IPS-20b (cell line): Measurements from ENCODE around the gene GPATCH8.

Experiments used
- H3K27ac ChIP-seq: one replicate; pipeline ENCODE4 v1.5.1; 2013; ENCODE audit warnings: low read length
- H3K27me3 ChIP-seq: 2 replicates; pipeline ENCODE4 v1.6.1; 2013; ENCODE audit warnings: mild to moderate bottlenecking, low read length, inconsistent platforms; ENCODE audit not compliant: insufficient read depth
- H3K36me3 ChIP-seq: 2 replicates; pipeline ENCODE4 v1.6.1; 2013; ENCODE audit warnings: low read depth, mild to moderate bottlenecking, inconsistent platforms, low read length, moderate library complexity; ENCODE audit not compliant: insufficient read depth
- H3K4me1 ChIP-seq: 2 replicates; pipeline ENCODE4 v1.6.1; 2013; ENCODE audit warnings: mild to moderate bottlenecking, control low read depth, inconsistent platforms, low read length, moderate library complexity; ENCODE audit not compliant: insufficient read depth
- H3K4me3 ChIP-seq: 2 replicates; pipeline ENCODE4 v1.5.1; 2013; ENCODE audit warnings: mild to moderate bottlenecking, low read length, inconsistent platforms
- H3K9ac ChIP-seq: 2 replicates; pipeline ENCODE4 v1.6.1; 2013; ENCODE audit warnings: low read depth, mild to moderate bottlenecking, inconsistent platforms, low read length, moderate library complexity
- H3K9me3 ChIP-seq: 2 replicates; pipeline ENCODE4 v1.6.1; 2013; ENCODE audit warnings: mild to moderate bottlenecking, low read depth, low read length, inconsistent platforms; ENCODE audit not compliant: insufficient read depth

The GPATCH8 gene

DNA sequence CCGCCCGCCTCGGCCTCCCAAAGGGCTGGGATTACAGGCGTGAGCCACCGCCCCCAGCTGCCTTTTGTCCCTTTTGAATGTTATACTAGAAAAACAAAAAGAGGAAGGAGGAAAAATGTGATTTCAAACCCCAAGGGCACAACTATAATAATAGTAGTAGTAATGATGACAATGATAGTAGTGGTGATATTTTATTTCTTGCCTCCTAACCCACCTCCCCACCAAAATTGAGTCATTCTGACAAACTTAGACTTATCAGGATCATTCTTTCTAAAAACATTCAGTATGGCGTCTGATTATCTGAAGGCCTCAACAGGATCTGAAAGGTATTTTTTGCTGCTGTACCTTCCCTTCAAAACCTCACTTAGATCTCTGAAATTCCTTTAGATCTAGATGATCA lies 13.6 kb downstream of the GPATCH8 start:
- H3K27me3 ChIP-seq: no peaks in the 10 kb centered on the region

DNA sequence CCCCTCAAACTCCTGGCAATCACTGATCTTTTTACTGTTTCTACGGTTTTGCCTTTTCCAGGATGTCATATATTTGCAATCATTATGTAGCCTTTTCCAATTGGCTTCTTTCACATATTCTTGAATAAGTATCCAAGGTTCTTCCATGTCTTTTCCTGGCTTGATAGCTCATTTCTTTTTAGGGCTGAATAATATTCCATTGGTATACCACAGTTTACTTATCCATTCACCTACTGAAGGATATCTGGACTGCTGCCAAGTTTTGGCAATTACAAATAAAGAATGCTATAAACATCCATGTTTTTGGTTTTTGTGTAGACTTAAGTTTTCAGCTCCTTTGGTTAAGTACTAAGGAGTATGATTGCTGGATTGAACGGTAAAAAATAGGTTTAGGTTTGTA lies 16.0 kb downstream of the GPATCH8 start:
- 0 out of 2 replicates have a peak, but pooled peaks cover 3% of the 10 kb centered on the region for H3K36me3 ChIP-seq
- peaks cover 5% of the 10 kb centered on the region; the same call in 1 of the 2 replicates for H3K4me1 ChIP-seq
- H3K9ac ChIP-seq: no peak overlapping the region
- H3K27me3 ChIP-seq: no peaks in the 10 kb centered on the region
- no peak overlapping the region for H3K27ac ChIP-seq
- H3K9me3 ChIP-seq: no peaks in the 10 kb centered on the region
- H3K4me3 ChIP-seq: no peak overlapping the region

More for the DNA sequence above, 13.6 kb downstream of the GPATCH8 start:
- Histone ChIP-seq H3K4me3 (no peak overlapping the region), H3K27ac (no peak overlapping the region), H3K9me3 (no peaks in the 10 kb centered on the region), H3K36me3 (0 out of 2 replicates have a peak, but pooled peaks cover 3% of the 10 kb centered on the region), H3K9ac (no peak overlapping the region), H3K4me1 (peaks cover 5% of the 10 kb centered on the region; the same call in 1 of the 2 replicates)

DNA sequence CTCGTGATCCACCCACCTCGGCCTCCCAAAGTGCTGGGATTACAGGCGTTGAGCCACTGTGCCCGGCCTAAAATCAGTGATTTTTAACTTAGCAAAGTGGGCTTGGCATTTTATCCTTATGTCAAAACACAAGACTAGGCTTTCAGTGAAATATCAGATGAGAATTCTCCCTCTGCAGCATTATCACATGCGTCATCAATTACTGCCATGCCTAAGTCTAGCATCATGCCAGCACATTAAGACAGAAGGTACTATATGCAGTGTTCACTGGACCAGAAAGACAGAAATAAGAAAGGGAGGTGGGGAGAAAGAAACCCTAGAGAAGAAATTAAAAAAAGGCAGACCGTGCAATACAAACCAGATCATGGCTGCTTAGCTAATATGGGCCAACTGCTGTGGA lies 29.8 kb downstream of the GPATCH8 start:
- H3K27me3 ChIP-seq: no peaks in the 10 kb centered on the region
- H3K27ac ChIP-seq: no peak overlapping the region
- H3K9me3 ChIP-seq: no peaks in the 10 kb centered on the region
- H3K4me3 ChIP-seq: no peak overlapping the region
- H3K9ac ChIP-seq: no peak overlapping the region
- H3K4me1 ChIP-seq: no peaks in the 10 kb centered on the region
- peaks cover 27% of the 10 kb centered on the region for H3K36me3 ChIP-seq

DNA sequence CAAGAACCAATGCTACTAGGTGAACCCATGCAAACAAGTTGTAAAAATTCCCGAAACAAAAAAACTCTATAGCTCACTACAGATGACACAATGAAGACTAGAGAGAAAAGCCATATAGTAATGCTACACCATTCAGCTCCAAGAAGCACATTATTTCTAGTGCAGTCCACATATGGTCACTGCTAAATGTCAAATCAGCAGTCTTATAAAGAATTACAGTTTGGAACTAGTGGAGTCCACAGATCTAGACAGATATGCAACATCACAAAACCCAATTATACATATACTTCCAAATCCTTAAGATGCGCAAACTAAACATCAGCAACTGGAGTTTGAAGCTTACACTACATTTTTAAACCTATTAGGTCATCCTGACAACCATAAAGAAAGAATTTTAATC lies 33.5 kb downstream of the GPATCH8 start:
- no peak overlapping the region for H3K27ac ChIP-seq

DNA sequence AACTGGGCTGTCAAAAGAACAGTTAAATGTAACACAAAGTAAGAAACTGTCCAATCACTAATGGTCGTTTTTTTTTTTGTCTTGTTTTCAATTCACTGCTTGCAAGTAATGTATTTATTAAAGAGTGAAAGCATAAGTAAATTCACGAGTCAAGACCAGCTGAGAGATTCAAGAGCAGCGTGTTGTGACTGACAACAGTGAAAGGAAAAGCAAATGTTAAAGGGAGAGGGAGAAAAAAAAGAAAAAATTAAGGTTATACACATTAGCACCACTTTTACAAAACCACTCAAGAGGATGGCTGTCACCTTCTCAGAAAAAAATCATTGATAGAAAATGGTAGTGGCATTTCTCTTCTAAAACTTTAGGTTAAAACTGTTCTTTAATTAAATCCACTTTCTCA lies 36.1 kb downstream of the GPATCH8 start:
- Histone ChIP-seq H3K9ac (no peak overlapping the region), H3K4me3 (no peak overlapping the region), H3K36me3 (peaks cover 24% of the 10 kb centered on the region), H3K27me3 (no peaks in the 10 kb centered on the region), H3K9me3 (no peaks in the 10 kb centered on the region), H3K4me1 (0 out of 2 replicates have a peak, but pooled peaks cover 2% of the 10 kb centered on the region), H3K27ac (no peak overlapping the region)

More for the DNA sequence above, 33.5 kb downstream of the GPATCH8 start:
- 0 out of 2 replicates have a peak, but pooled peaks cover 2% of the 10 kb centered on the region for H3K4me1 ChIP-seq
- no peak overlapping the region for H3K4me3 ChIP-seq
- no peaks in the 10 kb centered on the region for H3K27me3 ChIP-seq
- H3K9ac ChIP-seq: no peak overlapping the region
- H3K36me3 ChIP-seq: peaks cover 30% of the 10 kb centered on the region
- H3K9me3 ChIP-seq: no peaks in the 10 kb centered on the region

DNA sequence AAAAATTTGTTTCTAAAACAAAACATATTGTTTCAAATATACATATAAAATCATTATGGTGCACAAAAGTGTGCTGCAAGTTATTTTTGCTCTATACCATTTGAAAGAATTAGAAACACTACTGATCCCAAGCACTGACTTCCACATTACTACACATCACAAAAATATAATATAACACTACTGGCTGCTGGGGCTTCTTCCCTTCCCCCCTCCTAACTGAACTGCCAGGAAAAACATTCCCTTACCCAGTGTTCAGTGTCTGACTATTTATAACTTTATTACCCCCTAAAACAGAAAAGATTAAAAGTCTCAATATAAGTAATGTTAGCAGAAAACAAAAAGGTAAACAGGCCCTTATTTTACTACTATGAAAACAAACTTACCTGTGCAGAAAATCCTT lies 36.9 kb downstream of the GPATCH8 start:
- Histone ChIP-seq H3K9me3 (no peaks in the 10 kb centered on the region), H3K9ac (no peak overlapping the region), H3K27ac (no peak overlapping the region), H3K36me3 (peaks cover 22% of the 10 kb centered on the region), H3K4me1 (0 out of 2 replicates have a peak, but pooled peaks cover 2% of the 10 kb centered on the region), H3K4me3 (no peak overlapping the region), H3K27me3 (no peaks in the 10 kb centered on the region)

DNA sequence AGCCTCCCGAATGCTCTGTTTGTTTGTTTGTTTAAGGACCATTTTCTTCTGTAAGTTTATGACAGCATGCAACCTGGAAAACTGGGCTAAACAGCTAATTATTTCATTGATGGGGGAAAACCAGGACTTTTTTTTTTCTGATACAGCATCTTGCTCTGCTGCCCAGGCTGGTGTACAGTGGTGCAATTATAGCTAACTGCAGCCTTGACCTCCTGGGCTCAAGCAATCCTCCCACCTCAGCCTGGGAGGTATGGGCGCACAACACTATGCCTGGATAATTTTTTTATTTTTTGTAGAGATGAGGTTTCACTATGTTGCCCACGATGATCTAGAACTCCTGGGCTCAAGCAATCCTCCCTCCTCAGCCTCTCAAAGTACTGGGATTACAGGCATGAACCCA lies 37.3 kb downstream of the GPATCH8 start:
- 0 out of 2 replicates have a peak, but pooled peaks cover 2% of the 10 kb centered on the region for H3K4me1 ChIP-seq

DNA sequence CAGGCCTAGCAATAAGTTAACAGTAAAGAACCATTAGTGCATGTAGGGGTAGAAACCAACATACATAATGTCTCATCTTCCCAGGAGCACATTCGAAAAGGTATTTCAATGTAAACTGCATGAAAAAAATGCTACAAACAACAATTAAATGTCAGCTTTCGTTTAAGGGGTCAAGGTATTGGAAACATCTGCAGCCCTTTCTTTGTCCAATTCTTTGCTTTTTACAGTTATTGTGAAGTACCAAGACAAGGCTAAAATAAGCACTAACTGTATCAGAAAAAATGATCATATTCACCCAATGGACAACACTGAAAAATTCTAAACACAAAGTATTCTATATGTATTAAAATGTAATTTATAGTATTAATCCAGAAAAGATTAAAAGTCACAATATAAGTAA lies 37.9 kb downstream of the GPATCH8 start:
- H3K27me3 ChIP-seq: no peaks in the 10 kb centered on the region
- 0 out of 2 replicates have a peak, but pooled peaks cover 2% of the 10 kb centered on the region for H3K4me1 ChIP-seq
- H3K27ac ChIP-seq: no peak overlapping the region
- no peak overlapping the region for H3K9ac ChIP-seq
- peaks cover 17% of the 10 kb centered on the region for H3K36me3 ChIP-seq
- no peaks in the 10 kb centered on the region for H3K9me3 ChIP-seq
- no peak overlapping the region for H3K4me3 ChIP-seq

More for the DNA sequence above, 37.3 kb downstream of the GPATCH8 start:
- Histone ChIP-seq H3K27me3 (no peaks in the 10 kb centered on the region), H3K4me3 (no peak overlapping the region), H3K9ac (no peak overlapping the region), H3K36me3 (peaks cover 18% of the 10 kb centered on the region), H3K9me3 (no peaks in the 10 kb centered on the region), H3K27ac (no peak overlapping the region)

DNA sequence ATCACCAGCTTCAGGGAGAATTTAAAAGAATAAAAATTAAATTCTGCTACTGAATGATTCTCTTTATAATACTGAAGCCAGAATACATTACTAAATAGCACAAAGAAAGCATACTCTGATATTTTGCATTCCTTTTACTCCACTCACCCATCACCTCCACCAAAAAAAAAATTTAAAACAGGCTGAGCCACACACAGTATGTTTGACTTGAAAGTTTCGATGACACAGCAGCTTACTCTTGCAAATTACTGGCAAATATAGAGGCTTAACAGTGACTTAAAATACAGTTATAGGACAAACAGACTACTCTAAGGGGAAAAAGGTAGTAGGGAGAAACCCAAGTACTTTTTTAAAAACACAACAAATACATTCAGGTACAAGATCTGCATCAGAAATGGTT lies 39.2 kb downstream of the GPATCH8 start:
- 0 out of 2 replicates have a peak, but pooled peaks cover 2% of the 10 kb centered on the region for H3K4me1 ChIP-seq
- no peak overlapping the region for H3K27ac ChIP-seq
- H3K36me3 ChIP-seq: peaks cover 9% of the 10 kb centered on the region
- no peak overlapping the region for H3K4me3 ChIP-seq
- no peak overlapping the region for H3K9ac ChIP-seq
- H3K27me3 ChIP-seq: no peaks in the 10 kb centered on the region
- no peaks in the 10 kb centered on the region for H3K9me3 ChIP-seq

DNA sequence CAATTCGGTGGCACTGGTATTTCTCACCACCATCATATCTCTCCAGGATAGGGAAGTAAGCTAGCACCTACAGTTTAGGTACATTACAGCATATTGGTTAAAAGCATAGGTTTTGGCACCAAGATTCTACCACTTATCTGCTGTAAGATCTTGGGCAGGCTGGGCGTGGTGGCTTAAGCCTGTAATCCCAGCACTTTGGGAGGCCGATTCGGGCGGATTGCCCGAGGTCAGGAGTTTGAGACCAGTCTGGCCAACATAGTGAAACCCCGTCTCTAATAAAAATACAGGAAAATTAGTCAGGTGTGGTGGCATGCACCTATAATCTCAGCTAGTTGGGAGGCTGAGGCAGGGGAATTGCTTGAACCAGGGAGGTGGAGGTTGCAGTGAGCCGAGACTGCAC lies 51.4 kb downstream of the GPATCH8 start:
- no peaks in the 10 kb centered on the region; the same call in 1 of the 2 replicates for H3K4me1 ChIP-seq
- H3K27me3 ChIP-seq: no peaks in the 10 kb centered on the region
- H3K4me3 ChIP-seq: no peak overlapping the region
- H3K27ac ChIP-seq: no peak overlapping the region
- H3K9me3 ChIP-seq: no peaks in the 10 kb centered on the region
- H3K36me3 ChIP-seq: no peaks in the 10 kb centered on the region; the same call in 1 of the 2 replicates
- no peak overlapping the region for H3K9ac ChIP-seq

GRCh38 chr17:44451016-44451627 lies 52.1 kb downstream of the GPATCH8 start:
- H3K27ac ChIP-seq: no peak overlapping the region
- no peaks in the 10 kb centered on the region; the same call in 1 of the 2 replicates for H3K4me1 ChIP-seq
- H3K9ac ChIP-seq: no peak overlapping the region
- H3K9me3 ChIP-seq: no peaks in the 10 kb centered on the region
- H3K4me3 ChIP-seq: no peak overlapping the region
- no peaks in the 10 kb centered on the region; the same call in 1 of the 2 replicates for H3K36me3 ChIP-seq
- no peaks in the 10 kb centered on the region for H3K27me3 ChIP-seq

DNA sequence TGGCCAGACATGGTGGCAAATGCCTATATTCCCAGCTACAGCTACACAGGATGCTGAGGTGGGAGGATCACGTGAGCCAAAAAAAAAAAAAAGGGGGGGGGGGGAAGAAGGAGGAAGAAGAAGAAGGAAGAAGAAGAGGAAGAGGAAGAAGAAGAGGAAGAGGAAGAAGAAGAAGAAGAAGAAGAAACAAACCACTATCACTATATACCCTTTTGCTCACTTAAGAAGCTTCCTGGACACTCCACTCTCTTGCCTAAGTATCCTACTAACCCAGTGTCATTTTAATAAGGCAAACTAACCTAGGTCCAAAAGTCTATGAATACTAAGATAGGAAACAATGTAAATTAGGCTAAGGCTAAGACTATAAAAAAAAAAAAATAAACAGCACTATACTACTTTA lies 54.8 kb downstream of the GPATCH8 start:
- no peaks in the 10 kb centered on the region for H3K9me3 ChIP-seq
- no peak overlapping the region for H3K27ac ChIP-seq
- no peaks in the 10 kb centered on the region for H3K36me3 ChIP-seq
- H3K9ac ChIP-seq: no peak overlapping the region
- no peaks in the 10 kb centered on the region; the same call in 1 of the 2 replicates for H3K4me1 ChIP-seq
- no peak overlapping the region for H3K4me3 ChIP-seq
- no peaks in the 10 kb centered on the region for H3K27me3 ChIP-seq
